H1 (cell line): ENCODE measurements around the gene TIE1. TPM values are rescaled to one million over a fixed set of nuclear protein-coding genes. Genes with fewer than 3 reads are reported as not detected.

Experiments used
- CTCF ChIA-PET: fragments of 300-600 bp; sonication (Branson Sonifier 250); formaldehyde crosslinking; loops from one replicate; lab custom pipeline; 2021; ENCODE audit not compliant: partially characterized antibody; lab: Charles Lee
- POLR2A ChIA-PET: fragments of 300-600 bp; sonication (Branson Sonifier 250); formaldehyde crosslinking; loops from one replicate; lab custom pipeline; 2021; ENCODE audit warnings: inconsistent platforms; ENCODE audit not compliant: partially characterized antibody; lab: Charles Lee
- DNase-seq, 2 experiments: peaks; one replicate each; pipeline versions ENCODE4 v3.0.0 to v3.0.0-alpha.2; 2010 to 2022; ENCODE audit warnings: low spot score in 2 of 2, low read depth in 1 of 2, mixed read lengths in 1 of 2
- FAIRE-seq: peaks from 2 replicates; lab custom pipeline; 2011; peaks lifted over from hg19 to GRCh38; lab: Jason Lieb, UNC
- H2AFZ ChIP-seq: 2 replicates; pipeline ENCODE4 v1.8.1; 2012; ENCODE audit warnings: low read length, inconsistent platforms
- H2AK5ac ChIP-seq: 2 replicates; pipeline ENCODE4 v1.6.1; 2013; ENCODE audit warnings: low read depth, low read length
- H2BK120ac ChIP-seq: replicated peaks from 2 replicates; pipeline ENCODE3; 2013; ENCODE audit warnings: low read depth, low read length, inconsistent platforms
- H2BK12ac ChIP-seq: 2 replicates; pipeline ENCODE4 v1.6.1; 2013; ENCODE audit warnings: low read depth, low read length
- H2BK15ac ChIP-seq: 2 replicates; pipeline ENCODE4 v1.6.1; 2013; ENCODE audit warnings: low read length
- H2BK20ac ChIP-seq: 2 replicates; pipeline ENCODE4 v1.6.1; 2013; ENCODE audit warnings: low read length
- H2BK5ac ChIP-seq: 2 replicates; pipeline ENCODE4 v1.6.1; 2013; ENCODE audit warnings: low read depth, low read length
- H3K14ac ChIP-seq: 2 replicates; pipeline ENCODE4 v1.6.1; 2013; ENCODE audit warnings: inconsistent platforms; ENCODE audit not compliant: insufficient read length
- H3K18ac ChIP-seq: 2 replicates; pipeline ENCODE4 v1.6.1; 2013; ENCODE audit warnings: low read length; ENCODE audit errors: extremely low read depth
- H3K23ac ChIP-seq: 2 replicates; pipeline ENCODE4 v1.6.1; 2013; ENCODE audit warnings: inconsistent platforms; ENCODE audit not compliant: insufficient read length
- H3K23me2 ChIP-seq: 2 replicates; pipeline ENCODE4 v1.6.1; 2013; ENCODE audit warnings: low read depth, low read length
- H3K27ac ChIP-seq: 2 replicates; pipeline ENCODE4 v1.6.1; 2011; ENCODE audit warnings: low read depth, low read length, inconsistent platforms
- H3K27me3 ChIP-seq, 4 experiments: replicated peaks in 1 of 4; 1 replicate in 1 of 4; 2 replicates in 3 of 4; pipeline versions ENCODE4 v1.6.1 to v1.8.1; 2011 to 2013; ENCODE audit warnings: low read length in 3 of 4, mild to moderate bottlenecking in 3 of 4, inconsistent platforms in 2 of 4, mixed read lengths in 2 of 4, moderate library complexity in 1 of 4; ENCODE audit not compliant: control insufficient read depth in 3 of 4, insufficient read depth in 3 of 4; ENCODE audit errors: extremely low read depth in 1 of 4
- H3K36me3 ChIP-seq, 4 experiments: 2 replicates each; pipeline versions ENCODE4 v1.6.1 to v1.8.1; 2011 to 2013; ENCODE audit warnings: mild to moderate bottlenecking in 4 of 4, low read length in 3 of 4, moderate library complexity in 2 of 4, control low read depth in 1 of 4, inconsistent platforms in 1 of 4; ENCODE audit not compliant: insufficient read depth in 4 of 4, control insufficient read depth in 2 of 4
- H3K4ac ChIP-seq: replicated peaks from 2 replicates; pipeline ENCODE3; 2013; ENCODE audit warnings: low read length, low read depth, mixed read lengths, inconsistent platforms; ENCODE audit not compliant: insufficient read length
- H3K4me1 ChIP-seq, 4 experiments: replicated peaks in 1 of 4; 1 replicate in 1 of 4; 2 replicates in 3 of 4; pipeline versions ENCODE4 v1.6.1 to v1.8.1; 2011 to 2013; ENCODE audit warnings: low read length in 3 of 4, inconsistent platforms in 2 of 4, mixed read lengths in 1 of 4; ENCODE audit not compliant: insufficient read depth in 4 of 4, control insufficient read depth in 3 of 4
- H3K4me2 ChIP-seq, 2 experiments: 2 replicates each; pipeline versions ENCODE4 v1.6.1 to v1.8.1; 2011 to 2013; ENCODE audit warnings: low read depth in 2 of 2, low read length in 2 of 2, control low read depth in 1 of 2, inconsistent platforms in 1 of 2, mild to moderate bottlenecking in 1 of 2; ENCODE audit not compliant: insufficient read depth in 1 of 2
- H3K4me3 ChIP-seq, 4 experiments: fragments of 200-600, 300-600 bp in 1 of 4; sonication (generic), shearing (Covaris generic), sonication (Bioruptor Twin) in 1 of 4; 2 replicates each; pipeline versions ENCODE4 v1.5.1 to v1.8.1; 2011 to 2016; ENCODE audit warnings: low read length in 4 of 4, low read depth in 3 of 4, control low read depth in 2 of 4, inconsistent platforms in 2 of 4, mild to moderate bottlenecking in 2 of 4, mixed read lengths in 1 of 4, moderate library complexity in 1 of 4; ENCODE audit not compliant: insufficient read depth in 2 of 4; ENCODE audit errors: extremely low read depth in 1 of 4
- H3K56ac ChIP-seq: replicated peaks from 2 replicates; pipeline ENCODE3; 2013; ENCODE audit warnings: low read depth, mild to moderate bottlenecking, mixed read lengths, low read length, inconsistent platforms; ENCODE audit not compliant: insufficient read length
- H3K79me1 ChIP-seq: 2 replicates; pipeline ENCODE4 v1.6.1; 2013; ENCODE audit warnings: low read depth, low read length, control low read depth
- H3K79me2 ChIP-seq, 2 experiments: 2 replicates each; pipeline versions ENCODE4 v1.6.1 to v1.8.1; 2012 to 2013; ENCODE audit warnings: low read length in 2 of 2, mild to moderate bottlenecking in 2 of 2, inconsistent platforms in 1 of 2; ENCODE audit not compliant: insufficient read depth in 2 of 2, control insufficient read depth in 1 of 2
- H3K9ac ChIP-seq, 4 experiments: replicated peaks in 1 of 4; 1 replicate in 1 of 4; 2 replicates in 3 of 4; pipeline versions ENCODE4 v1.6.1 to v1.8.1; 2011 to 2013; ENCODE audit warnings: low read depth in 3 of 4, low read length in 3 of 4, control low read depth in 2 of 4, mild to moderate bottlenecking in 2 of 4, moderate library complexity in 2 of 4, inconsistent platforms in 1 of 4; ENCODE audit errors: extremely low read depth in 1 of 4
- H3K9me3 ChIP-seq, 2 experiments: 2 replicates each; pipeline versions ENCODE4 v1.6.1 to v1.8.1; 2012 to 2013; ENCODE audit warnings: mild to moderate bottlenecking in 2 of 2, moderate library complexity in 2 of 2, control low read depth in 1 of 2, inconsistent platforms in 1 of 2, low read depth in 1 of 2, low read length in 1 of 2, mixed read lengths in 1 of 2; ENCODE audit not compliant: insufficient read depth in 2 of 2
- H4K20me1 ChIP-seq, 2 experiments: replicated peaks in 1 of 2; 2 replicates each; pipeline versions ENCODE3 to v1.8.1; 2011 to 2013; ENCODE audit warnings: inconsistent platforms in 2 of 2, low read length in 2 of 2, mild to moderate bottlenecking in 1 of 2; ENCODE audit not compliant: insufficient read depth in 2 of 2, control insufficient read depth in 1 of 2
- H4K5ac ChIP-seq: 2 replicates; pipeline ENCODE4 v1.6.1; 2013; ENCODE audit warnings: low read length, low read depth, mixed read lengths, inconsistent platforms; ENCODE audit not compliant: insufficient read length
- H4K8ac ChIP-seq: 2 replicates; pipeline ENCODE4 v1.8.0; 2013; ENCODE audit warnings: mild to moderate bottlenecking, moderate library complexity, low read length, inconsistent platforms; ENCODE audit not compliant: insufficient read depth; ENCODE audit errors: extremely low read depth
- H4K91ac ChIP-seq: replicated peaks from 2 replicates; pipeline ENCODE3; 2013; ENCODE audit warnings: low read length, mixed read lengths, inconsistent platforms; ENCODE audit not compliant: insufficient read length
- CBX5 ChIP-seq: fragments of 300-800, 300-1000 bp; sonication (generic); IDR thresholded peaks from 2 replicates; pipeline ENCODE4 v1.7.1; 2016; ENCODE audit warnings: antibody characterized with exemption, low read length, low read depth
- CEBPB ChIP-seq: IDR thresholded peaks from 2 replicates; pipeline ENCODE4 v1.6.1; 2012; ENCODE audit warnings: low read depth, low read length
- CTCF ChIP-seq, 3 experiments: IDR thresholded peaks; 1 replicate in 2 of 3; 2 replicates in 1 of 3; pipeline versions ENCODE4 v1.5.1 to v1.6.1; 2011; ENCODE audit warnings: low read length in 3 of 3, mild to moderate bottlenecking in 3 of 3, inconsistent platforms in 2 of 3, low read depth in 1 of 3, moderate library complexity in 1 of 3; ENCODE audit not compliant: insufficient read depth in 1 of 3; ENCODE audit errors: control extremely low read depth in 1 of 3
- NANOG ChIP-seq: IDR thresholded peaks from 2 replicates; pipeline ENCODE4 v1.6.1; 2011; ENCODE audit warnings: low read length, low read depth, mild to moderate bottlenecking, inconsistent platforms; ENCODE audit not compliant: insufficient read depth, poor library complexity, severe bottlenecking
- PHF8 ChIP-seq: fragments of 200-600 bp; sonication (generic); conservative IDR thresholded peaks from 2 replicates; pipeline ENCODE4 v1.7.1; 2012; ENCODE audit warnings: low read depth, mild to moderate bottlenecking, inconsistent platforms, low read length, moderate library complexity
- SIRT6 ChIP-seq: IDR thresholded peaks from one replicate; pipeline ENCODE4 v1.7.1; 2012; ENCODE audit warnings: low read length, inconsistent platforms
- TAF1 ChIP-seq: IDR thresholded peaks from 2 replicates; pipeline ENCODE4 v1.6.1; 2011; ENCODE audit warnings: mild to moderate bottlenecking, low read depth, low read length
- ZNF274 ChIP-seq: IDR thresholded peaks from 2 replicates; pipeline ENCODE4 v1.7.0; 2012; ENCODE audit warnings: low read length, borderline replicate concordance; ENCODE audit errors: extremely low read depth
- WGBS, 2 experiments: shearing (Covaris generic) in 1 of 2; methylation state at CpG; one replicate each; pipeline versions ENCODE4 v1.1.6 to v1.1.7; 2013 to 2015; ENCODE audit warnings: low lambda C conversion rate in 2 of 2, mixed read lengths in 2 of 2, inconsistent platforms in 1 of 2, low coverage in 1 of 2, missing lambda C conversion rate in 1 of 2; ENCODE audit not compliant: insufficient replicate concordance in 2 of 2, insufficient coverage in 1 of 2, insufficient read length in 1 of 2; ENCODE audit errors: extremely low coverage in 1 of 2, missing lambda C conversion rate in 1 of 2; 5-methylcytosine and 5-hydroxymethylcytosine counted together
- polyA plus RNA-seq, 7 experiments: library from polyadenylated mRNA; depleted of rRNA in 3 of 7; stranded (reverse) in 5 of 7; unstranded in 2 of 7; fragments of >200 nt in 5 of 7; fragments of 200-250 nt in 2 of 7; gene quantifications; 1 replicate in 5 of 7; 2 replicates in 1 of 7; 4 replicates in 1 of 7; pipeline versions ENCODE4 v1.2.1 to v1.2.3, GENCODE V29; 2011 to 2013; ENCODE audit warnings: missing spikeins in 2 of 7, mixed read lengths in 2 of 7
- total RNA-seq: library from RNA; stranded (reverse); fragmentation: NEBNext Ultra II Directional; extraction: Animal tissue kit (Norgen Biotek cat#: 25700); gene quantifications from 2 replicates; pipeline ENCODE4 v1.2.1, GENCODE V29; 2021

The TIE1 gene
- total and polyA plus RNA-seq, 2 of the 8 experiments (the other 6 are each of a cell fraction or from before 2014, with no cell fraction given), result 0.74 to 2.2 TPM

DNA sequence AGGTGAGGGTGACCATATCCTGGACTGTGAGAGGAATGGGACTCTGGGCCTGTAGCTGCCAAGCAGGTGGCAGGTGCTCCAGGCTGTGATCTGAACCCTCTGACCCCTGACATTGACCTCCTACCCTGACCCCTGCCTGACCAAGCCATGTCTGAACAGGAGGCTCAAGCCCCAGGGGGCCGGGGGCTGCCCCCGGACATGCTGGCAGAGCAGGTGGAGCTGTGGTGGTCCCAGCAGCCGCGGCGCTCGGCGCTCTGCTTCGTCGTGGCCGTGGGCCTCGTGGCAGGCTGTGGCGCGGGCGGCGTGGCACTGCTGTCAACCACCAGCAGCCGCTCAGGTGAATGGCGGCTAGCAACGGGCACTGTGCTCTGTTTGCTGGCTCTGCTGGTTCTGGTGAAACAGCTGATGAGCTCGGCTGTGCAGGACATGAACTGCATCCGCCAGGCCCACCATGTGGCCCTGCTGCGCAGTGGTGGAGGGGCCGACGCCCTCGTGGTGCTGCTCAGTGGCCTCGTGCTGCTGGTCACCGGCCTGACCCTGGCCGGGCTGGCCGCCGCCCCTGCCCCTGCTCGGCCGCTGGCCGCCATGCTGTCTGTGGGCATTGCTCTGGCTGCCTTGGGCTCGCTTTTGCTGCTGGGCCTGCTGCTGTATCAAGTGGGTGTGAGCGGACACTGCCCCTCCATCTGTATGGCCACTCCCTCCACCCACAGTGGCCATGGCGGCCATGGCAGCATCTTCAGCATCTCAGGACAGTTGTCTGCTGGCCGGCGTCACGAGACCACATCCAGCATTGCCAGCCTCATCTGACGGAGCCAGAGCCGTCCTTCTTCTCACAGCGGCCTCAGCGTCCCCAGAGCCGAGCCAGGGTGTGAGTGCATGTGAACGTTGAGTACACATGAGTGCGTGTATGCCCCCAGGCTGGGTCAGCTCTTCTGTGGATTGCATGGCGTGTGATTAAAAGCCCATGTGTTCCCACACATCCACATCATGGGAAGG lies 27.9 kb upstream of the TIE1 start:
- no peak overlapping the region for H3K14ac ChIP-seq
- H2AK5ac ChIP-seq, result no peak overlapping the region
- no peak overlapping the region for H4K91ac ChIP-seq
- H3K79me1 ChIP-seq, result peaks cover 3% of the 10 kb centered on the region
- no peak overlapping the region for H2AFZ ChIP-seq
- FAIRE-seq (no peak), DNase-seq (no peak)
- no peak overlapping the region for H3K18ac ChIP-seq
- H3K4me2 ChIP-seq, result no peak overlapping the region
- no peak overlapping the region for H3K9ac ChIP-seq
- H2BK120ac ChIP-seq, result no peak overlapping the region
- no peak overlapping the region for H3K27ac ChIP-seq
- no peak overlapping the region for H2BK15ac ChIP-seq
- no peak overlapping the region for H2BK20ac ChIP-seq
- no peak overlapping the region for H4K5ac ChIP-seq
- H3K79me2 ChIP-seq, result 0 out of 4 replicates have a peak, but pooled peaks cover 0 to 3% of the 10 kb centered on the region in 2 experiments
- H3K4me3 ChIP-seq, result no peak overlapping the region
- H3K23ac ChIP-seq, result no peak overlapping the region
- no peak overlapping the region for H3K4ac ChIP-seq
- POLR2A ChIA-PET, result interaction anchor here (0.5 to 3.2 kb wide), 3 partner anchors 8 to 11 kb away, joined by 3 to 31 read pairs (median 7); partner anchors contain the start of gene C1orf210
- H3K9me3 ChIP-seq, result no peaks in the 10 kb centered on the region
- no peak overlapping the region for H2BK5ac ChIP-seq
- no peaks in the 10 kb centered on the region for H4K20me1 ChIP-seq
- peaks cover 0 to 12% (median 5%) of the 10 kb centered on the region in 4 experiments; a peak in 5 of 7 replicates for H3K4me1 ChIP-seq
- 92% methylated on average over 46 of the region's 46 CpGs; no CpG with 5 or more reads in 1 of the 2 experiments for WGBS, 2 experiments
- H3K23me2 ChIP-seq, result peaks cover 5% of the 10 kb centered on the region; the same call in 1 of the 2 replicates
- no peak overlapping the region; the same call in 1 of the 2 replicates for H4K8ac ChIP-seq
- no peaks in the 10 kb centered on the region for H3K27me3 ChIP-seq
- no peak overlapping the region for H2BK12ac ChIP-seq
- H3K56ac ChIP-seq, result no peak overlapping the region
- CTCF ChIA-PET, result interaction anchor here (2.0 kb wide), 1 partner anchor 12 kb away, joined by 12 read pairs; the partner anchor contains the start of gene C1orf210
- peaks cover 2 to 12% (median 6%) of the 10 kb centered on the region in 4 experiments; a peak in 6 of 8 replicates for H3K36me3 ChIP-seq
- no peak for TF ChIP-seq ZNF274
- TF ChIP-seq NANOG, result no peak
- TF ChIP-seq SIRT6, result no peak
- no peak for TF ChIP-seq CBX5
- no peak for TF ChIP-seq CTCF (IDR thresholded peaks at IDR 0.05; ENCODE audit: control extremely low read depth in 1 of 3, insufficient read depth in 1 of 3, low read depth in 1 of 3, low read length in 3 of 3)
- TF ChIP-seq TAF1, result no peak
- TF ChIP-seq CEBPB, result no peak
- TF ChIP-seq PHF8, result no peak
